Medulla oblongata (tissue), 1 donor: ENCODE results near the gene PGF.

ENCODE experiments used
- DNase-seq: peaks from one replicate; pipeline ENCODE4 v3.0.0-alpha.2; 2015; ENCODE audit errors: extremely low spot score

The PGF gene

DNA sequence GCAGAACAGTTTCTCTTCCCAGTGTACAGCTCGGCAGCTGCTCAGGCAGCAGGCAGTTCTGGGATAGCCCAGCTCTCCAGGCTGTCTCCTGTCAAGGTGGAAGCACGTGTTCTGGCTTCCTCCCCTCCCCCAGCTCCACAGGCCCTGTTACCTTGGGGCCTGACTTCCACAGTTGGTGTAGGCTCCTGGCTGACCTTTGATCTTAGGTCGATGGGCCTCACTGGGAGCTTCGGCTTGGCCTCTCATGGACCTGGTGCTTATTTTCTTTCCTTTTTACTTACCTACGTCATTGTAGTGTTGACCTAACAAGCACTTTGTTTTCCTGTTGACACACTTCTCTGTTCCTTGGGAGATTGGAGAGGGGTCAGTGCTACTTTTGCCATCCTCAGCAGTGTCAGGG is 56.7 kb downstream of the PGF start:
- no peak for DNase-seq

DNA sequence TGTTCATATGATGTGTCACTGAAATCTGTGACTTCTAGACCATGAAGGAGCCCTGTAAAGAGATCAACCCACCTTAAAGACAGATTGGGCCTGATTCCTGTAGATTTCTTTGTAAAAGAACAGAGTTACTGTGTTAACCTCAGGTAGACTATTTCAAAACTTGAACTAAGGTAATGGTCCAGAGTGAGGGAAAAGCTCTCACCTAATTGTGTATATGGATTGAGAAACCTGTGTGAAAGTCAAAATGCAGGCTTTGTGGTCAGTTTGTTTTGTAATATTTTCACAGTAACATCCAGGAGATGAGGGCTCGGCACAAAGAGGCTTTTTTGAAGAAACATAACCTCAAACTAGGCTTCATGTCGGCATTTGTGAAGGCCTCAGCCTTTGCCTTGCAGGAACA is 57.3 kb downstream of the PGF start:
- no peak for DNase-seq

DNA sequence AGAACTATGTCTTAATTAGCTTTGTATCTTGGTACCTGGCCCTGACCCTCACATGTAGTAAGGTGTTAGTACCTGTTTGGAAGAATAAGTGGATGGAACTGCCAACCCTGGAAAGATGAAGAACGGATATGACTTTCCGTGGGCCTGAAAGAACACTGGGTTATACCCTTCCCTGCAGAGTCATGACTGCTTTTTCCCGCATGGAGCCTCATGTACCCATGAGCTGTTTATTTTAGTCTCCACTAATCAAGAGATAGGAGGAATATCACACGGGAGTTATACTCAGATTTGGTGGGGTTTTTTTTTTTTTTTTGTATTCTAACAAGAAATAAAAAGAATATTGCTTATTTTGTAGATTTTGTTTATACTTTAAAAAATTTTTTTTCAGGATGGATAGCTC is 57.8 kb downstream of the PGF start:
- DNase-seq: no peak

DNA sequence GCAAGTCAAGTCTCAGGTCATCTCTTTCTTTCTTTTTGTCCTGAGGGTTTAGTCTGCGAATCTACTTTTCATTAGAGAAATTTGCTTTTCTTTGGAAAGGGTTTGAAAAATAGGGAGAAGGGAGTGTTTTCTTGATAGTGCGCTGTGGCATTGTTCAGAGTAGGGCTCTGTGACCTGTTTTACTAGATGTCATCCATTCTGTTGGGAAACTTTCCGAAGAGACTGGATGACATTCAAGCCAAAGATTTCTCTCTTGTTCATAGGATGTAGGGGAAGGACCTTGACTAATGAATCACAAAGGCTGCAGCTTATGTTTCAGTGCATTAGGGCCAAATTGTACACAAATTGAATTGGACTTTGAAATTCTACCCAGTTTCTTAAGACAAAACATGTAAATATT is 59.0 kb downstream of the PGF start:
- DNase-seq: no peak

DNA sequence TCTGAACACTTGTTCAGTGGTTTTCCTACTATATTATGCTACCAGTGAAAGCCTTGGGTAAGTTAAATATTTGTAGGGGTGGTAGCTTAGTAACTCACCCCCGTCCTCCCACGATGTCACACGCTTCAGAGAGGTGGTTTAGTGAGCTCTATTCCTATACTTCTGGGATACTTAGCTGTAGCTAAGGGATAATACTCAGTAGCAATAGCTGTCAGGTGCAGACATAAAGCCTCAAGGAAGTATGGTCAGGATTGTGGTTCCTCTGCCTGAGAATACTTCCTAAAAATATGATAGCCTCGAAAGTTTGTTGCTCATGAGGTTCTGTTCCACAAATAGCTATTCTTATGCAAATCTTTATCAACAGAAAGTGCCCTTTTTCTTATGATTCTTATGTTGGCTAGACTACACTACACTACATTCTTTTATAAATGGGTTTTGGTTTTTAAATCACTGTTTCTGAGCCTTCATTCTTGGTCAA is 61.7 kb downstream of the PGF start:
- DNase-seq: peak; percentile 32

DNA sequence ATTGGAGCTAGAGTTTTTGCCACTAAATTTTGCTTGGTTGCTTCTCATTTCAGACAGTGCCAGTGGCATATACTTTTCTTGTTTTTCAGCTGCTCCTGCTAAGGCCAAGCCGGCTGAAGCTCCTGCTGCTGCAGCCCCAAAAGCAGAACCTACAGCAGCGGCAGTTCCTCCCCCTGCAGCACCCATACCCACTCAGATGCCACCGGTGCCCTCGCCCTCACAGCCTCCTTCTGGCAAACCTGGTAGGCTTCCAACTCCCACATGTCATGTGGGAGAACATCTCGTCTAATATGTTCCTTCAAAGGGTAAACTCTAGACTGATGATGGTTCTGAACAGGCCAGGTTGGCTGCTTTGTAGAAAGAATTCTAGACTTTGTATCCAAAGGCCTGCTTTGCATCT is 62.7 kb downstream of the PGF start:
- DNase-seq: peak; percentile 32

DNA sequence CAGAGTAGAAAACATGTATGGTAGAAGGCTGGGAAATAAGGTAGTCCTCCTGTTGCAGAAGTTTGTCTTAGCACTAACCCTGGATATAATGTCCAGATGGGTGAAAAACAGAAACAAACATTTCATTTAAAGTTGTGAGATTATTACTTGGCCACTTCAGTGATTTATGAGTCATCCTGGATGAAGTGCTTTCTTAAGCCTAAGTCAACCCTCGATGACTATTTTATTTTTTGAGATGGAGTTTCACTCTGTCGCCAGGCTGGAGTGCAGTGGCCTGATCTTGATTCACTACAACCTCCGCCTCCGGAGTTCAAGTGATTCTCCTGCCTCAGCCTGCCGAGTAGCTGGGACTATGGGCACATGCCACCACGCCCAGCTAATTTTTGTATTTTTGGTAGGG is 63.5 kb downstream of the PGF start:
- no peak for DNase-seq
